Left forelimb (tissue), 1 donor: ENCODE data around the gene AHCYL1.
"Not testable (repeated sequence)": the region's sequence is repeated elsewhere in the genome, so short reads cannot be mapped to it uniquely, and the experiment has no call there.

ENCODE experiments used
- DNase-seq: peaks from one replicate; pipeline ENCODE4 v3.0.0-alpha.2; 2018; ENCODE audit warnings: low spot score

AHCYL1 gene

GRCh38 chr1:109997867-109998229 is 13.3 kb downstream of the AHCYL1 start:
- no peak for DNase-seq

- no peak for DNase-seq
Measured at GRCh38 chr1:110002695-110003094, 18.1 kb downstream of the AHCYL1 start.

GRCh38 chr1:110003747-110004428 is 19.3 kb downstream of the AHCYL1 start:
- DNase-seq: no peak

- DNase-seq: no peak
Measured at GRCh38 chr1:110004583-110004982, 20.0 kb downstream of the AHCYL1 start.

GRCh38 chr1:110005971-110006370 is 21.4 kb downstream of the AHCYL1 start:
- DNase-seq: no peak

DNA sequence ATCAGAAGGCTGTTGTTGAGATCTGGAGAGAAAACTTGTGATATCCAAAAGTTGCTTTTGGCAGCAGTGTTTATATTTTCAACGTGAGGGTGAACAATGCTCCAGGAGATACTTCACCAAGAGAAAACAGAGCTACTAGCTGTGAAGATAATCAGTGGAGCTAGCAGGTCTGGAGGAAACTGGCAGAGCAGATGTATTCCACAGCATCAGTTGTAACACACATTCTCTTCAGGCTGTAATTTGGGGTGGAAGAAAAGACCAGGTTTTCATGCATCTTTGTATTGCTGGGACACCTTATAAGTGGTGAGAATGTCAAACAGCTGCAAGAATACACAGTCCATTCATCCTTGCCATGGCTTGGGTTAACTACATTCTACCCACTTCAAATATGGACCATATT is 22.0 kb downstream of the AHCYL1 start:
- DNase-seq: no peak

- DNase-seq: no peak
Measured at GRCh38 chr1:110007046-110007830, 22.7 kb downstream of the AHCYL1 start.

DNA sequence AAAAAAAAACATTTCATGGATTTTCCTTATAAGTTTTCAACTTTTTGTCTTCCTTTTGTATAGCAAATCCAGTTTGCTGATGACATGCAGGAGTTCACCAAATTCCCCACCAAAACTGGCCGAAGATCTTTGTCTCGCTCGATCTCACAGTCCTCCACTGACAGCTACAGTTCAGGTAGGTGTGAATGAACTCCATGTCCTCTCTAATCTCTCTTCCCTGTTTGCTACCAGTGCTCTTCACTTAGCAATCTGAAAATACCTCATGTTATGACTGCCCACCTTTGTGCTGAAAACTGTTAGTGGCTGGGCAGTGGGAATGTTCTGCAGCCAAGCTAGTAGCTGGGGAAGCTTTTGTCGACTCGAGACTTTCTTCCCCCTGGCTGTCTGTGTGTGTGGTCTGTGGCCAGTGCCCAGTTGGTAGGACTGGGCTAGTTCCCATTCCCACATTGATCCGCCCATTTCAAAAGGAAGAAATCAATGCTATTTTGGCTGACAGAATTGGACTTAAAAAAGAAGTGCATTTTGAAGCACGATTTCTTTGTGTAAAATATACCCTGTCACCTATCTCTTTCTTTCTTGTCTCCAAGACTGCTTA is 24.5 kb downstream of the AHCYL1 start:
- no peak for DNase-seq

GRCh38 chr1:110011527-110012041 is 27.0 kb downstream of the AHCYL1 start:
- no peak for DNase-seq

DNA sequence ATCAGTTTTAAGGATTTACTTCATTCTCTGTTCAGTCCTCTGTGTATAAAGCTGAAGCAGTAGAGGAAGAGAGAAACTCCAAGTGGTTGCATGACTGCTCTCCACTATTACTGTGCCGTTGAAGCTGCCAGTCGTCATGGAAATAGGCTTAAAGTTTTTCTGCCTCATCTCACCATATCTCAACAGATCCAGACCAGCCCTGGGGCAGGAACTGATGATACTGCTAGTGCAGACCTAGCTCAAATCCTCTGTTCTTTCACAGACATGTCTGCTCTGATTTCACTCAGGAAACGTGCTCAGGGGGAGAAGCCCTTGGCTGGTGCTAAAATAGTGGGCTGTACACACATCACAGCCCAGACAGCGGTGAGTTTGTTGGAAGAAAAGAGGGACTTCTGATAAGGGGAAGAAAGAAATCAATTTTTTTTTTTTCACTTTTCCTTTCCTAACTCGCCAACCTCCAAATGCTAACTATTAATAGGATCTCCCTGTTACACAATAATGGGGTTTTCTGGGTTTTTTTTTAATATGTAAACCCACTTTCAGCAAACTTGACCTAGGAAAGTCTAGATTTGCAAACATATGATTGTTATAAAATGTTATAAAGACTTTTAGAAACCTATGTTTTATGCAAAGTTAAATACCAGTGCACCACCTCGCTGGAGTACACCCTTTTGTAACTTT is 27.7 kb downstream of the AHCYL1 start:
- no peak for DNase-seq

- no peak for DNase-seq
Measured at GRCh38 chr1:110017792-110018191, 33.2 kb downstream of the AHCYL1 start.

DNA sequence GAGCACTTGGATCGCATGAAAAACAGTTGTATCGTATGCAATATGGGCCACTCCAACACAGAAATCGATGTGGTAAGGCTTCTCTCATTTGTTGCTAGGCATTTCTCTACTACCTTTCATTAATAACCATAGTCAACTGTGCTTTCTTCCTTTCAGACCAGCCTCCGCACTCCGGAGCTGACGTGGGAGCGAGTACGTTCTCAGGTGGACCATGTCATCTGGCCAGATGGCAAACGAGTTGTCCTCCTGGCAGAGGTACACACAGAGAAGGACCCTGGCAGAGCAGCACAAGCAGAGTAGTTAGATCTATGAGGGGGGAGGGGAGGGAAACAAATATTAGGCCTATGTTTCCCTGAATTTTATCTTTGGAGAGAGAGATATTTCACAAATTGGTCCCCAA is 33.8 kb downstream of the AHCYL1 start:
- DNase-seq: no peak

DNA sequence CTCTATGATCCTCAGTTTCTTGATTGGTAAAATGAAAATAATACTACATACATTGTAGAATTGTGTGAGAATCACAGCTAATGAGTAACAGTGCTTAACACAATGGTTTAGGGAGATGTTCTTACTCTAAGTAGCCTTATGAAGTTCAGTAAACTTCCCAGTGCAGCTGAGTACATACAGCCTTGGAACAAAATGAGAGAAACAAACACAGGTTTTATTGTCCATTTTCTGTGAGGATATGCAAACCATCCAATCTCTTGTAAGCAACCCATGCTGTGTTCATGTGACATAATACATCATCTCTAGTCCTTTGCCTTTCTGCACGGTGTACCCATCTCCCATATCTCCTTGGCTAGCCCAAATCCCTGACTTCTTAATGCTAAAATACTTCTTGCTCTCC is 35.2 kb downstream of the AHCYL1 start:
- DNase-seq: no peak

DNA sequence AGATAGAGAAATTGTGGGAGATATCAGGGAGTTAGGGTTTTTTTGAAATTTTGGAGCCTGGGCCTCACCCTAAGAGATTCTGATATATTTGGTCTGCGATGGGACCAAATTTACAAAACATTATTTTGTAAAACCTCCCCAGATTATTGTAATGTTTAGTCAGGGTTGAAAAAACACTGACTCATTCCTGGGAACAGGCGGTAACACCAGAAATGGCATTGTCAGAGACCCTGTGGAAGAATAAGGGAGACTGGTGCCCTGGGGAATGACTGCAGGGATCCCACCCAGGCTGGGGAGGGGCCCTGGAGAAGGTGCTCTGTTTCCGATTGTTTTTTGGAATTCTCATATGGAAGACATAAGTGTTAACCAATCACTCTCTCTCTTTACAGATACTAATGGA is 36.7 kb downstream of the AHCYL1 start:
- no peak for DNase-seq

DNA sequence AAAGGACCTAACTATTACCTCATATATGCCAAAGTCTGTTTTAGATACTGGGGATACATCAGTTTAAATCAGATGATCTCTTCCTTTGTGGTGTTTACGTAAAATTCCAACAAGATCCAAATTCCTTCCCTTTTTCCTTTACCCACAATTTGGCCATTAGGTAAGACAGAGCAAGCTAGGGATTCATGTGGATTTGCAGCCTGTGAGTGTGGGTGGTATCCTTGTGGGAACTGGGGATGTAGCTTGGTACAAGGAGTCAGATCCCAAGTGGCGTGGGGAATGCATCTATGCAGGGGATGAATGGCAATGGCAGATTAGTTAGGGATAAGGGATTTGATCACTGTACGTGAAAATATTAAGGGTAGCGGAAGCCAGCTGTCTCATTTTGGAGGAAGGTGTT is 40.0 kb downstream of the AHCYL1 start:
- DNase-seq: no peak

GRCh38 chr1:110030687-110031086 is 46.1 kb downstream of the AHCYL1 start:
- not testable (repeated sequence) for DNase-seq

DNA sequence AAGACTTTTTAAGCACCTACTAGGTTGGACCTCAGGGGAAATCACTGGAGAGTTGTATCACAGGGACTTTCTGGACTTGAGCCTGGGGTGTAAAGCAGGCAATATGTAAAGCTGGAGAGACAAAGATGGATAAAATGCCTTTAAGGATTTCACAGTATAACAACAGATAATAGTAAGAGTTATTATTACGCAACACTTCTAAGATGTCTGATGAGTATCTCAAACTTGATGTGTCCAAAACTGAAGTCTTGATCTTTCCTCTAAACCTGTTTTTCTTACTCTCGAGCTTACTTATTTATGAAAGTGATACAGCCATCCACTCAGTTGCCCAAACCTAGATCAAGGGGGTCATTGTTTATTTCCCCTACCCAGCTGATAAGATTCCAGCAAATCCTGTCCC is 47.8 kb downstream of the AHCYL1 start:
- no peak for DNase-seq

DNA sequence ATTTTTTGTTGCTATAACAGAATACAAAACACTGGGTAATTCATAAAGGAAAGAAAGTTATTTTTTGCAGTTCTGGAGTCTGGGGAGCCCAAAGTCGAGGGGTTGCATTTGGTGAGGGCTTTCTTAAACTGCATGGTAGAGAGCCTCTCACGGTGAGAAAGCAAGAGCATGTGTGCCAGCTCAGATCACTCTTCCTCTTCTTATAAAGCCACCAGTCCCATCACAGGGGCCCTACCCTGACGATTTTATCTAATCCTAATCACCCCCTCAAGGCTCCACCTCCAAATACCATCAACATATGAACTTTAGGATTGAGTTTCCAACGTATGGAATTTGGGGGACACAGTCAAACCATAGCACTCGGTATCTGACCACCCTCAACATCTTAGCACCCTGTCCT is 48.9 kb downstream of the AHCYL1 start:
- DNase-seq: no peak

DNA sequence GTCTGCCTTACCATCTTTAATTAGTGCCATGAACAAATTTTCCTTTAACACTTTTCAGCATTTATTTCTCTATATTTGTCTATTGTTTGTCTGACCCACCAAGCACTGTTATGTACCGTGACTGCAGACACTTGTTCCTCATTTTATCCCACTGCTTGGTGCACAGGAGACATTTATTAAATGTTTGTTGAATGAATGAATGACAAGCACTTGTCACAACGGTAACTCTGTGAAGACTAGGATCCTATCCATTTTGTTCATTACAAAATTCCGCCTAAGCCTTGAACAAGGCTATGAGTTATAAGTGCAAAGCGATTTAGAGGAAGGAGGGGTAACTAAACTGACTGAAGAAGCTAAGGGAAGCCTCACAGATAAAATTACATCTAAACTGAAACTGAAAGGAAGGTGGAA is 49.5 kb downstream of the AHCYL1 start:
- DNase-seq: no peak

DNA sequence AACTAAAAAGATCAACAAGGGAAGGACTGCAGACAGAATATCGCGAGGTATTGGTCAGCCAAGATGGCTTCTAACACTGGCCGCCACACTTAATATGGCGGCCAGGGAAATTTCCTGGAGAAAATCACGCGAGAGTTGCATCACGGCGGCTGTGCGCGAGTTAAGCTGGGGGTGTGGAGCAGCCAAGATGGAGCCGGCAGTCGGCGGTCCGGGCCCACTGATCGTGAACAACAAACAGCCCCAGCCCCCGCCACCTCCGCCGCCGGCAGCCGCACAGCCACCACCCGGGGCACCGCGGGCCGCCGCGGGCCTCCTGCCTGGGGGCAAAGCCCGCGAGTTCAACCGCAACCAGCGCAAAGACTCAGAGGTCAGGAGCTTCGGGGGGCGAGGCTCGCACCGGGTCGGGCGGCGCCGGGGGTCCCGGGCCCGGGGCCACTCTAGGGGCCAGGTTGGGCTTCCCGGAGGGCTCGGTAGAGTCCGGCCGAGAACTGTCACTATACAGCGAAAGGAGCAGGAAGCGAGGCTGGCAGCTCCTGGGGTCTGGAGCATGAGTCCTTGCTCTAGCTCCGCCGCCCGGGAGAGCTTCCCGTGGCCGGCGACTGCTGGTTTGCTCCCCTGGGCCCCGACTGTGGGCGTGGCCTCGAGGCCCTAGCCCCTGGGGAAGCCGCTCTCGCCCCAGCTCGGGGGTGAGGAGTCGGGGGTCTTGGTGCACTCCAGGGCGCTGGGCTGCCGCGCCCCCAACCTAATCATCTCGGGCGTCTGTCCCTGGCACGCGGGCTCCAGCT is 50.1 kb downstream of the AHCYL1 start, which contains the start of gene STRIP1:
Gene STRIP1, plus strand, starts transcription at position 174 of the 785 bp plus-strand sequence. Its CDS starts 14 bp downstream, at position 188.
- DNase-seq: peak; percentile 95

DNA sequence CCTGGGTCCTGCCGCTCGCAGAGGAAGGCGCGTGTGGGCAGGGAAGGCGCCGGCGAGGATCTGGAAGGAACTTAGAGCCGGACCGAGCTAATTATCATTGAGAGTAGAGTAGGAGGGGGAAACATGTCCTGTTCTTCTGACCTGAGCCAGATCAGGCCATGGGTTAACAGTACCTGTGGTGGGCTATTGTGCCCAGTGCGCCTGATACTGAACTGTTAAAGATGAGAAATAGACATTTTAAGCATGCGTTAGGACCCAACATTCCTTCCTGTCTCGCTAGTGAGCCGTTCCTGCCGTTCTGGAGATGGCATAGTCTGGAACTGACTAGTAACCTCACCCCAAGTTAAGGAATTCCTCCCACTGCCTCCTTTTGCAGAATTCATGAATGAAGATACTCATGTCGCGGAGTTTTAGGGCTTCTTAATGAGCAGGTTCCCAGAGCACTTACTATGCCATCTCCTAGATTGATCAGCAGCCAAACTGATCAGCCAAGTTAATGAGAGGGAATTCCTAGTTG is 50.7 kb downstream of the AHCYL1 start:
- no peak for DNase-seq
